HepG2 (cell line): ENCODE data around the gene ZFP92. TPM values are rescaled to one million over a fixed set of nuclear protein-coding genes. Genes with fewer than 3 reads are reported as not detected.

Source experiments
- ATAC-seq: fragments of 200-7000 bp; cut with Tn5 transposase; 3 replicates; pipeline ENCODE4 v1.9.1; 2020; ENCODE audit warnings: mild to moderate bottlenecking, moderate library complexity
- Bru-seq: library from RNA; stranded (reverse); fragments of 400-500 nt; gene quantifications from one replicate; lab custom pipeline; 2021; lab: Mats Ljungman, UMichigan
- BruChase-seq, 2 experiments: library from RNA; stranded (reverse); fragments of 400-500 nt; gene quantifications; one replicate each; lab custom pipeline; 2021; lab: Mats Ljungman, UMichigan
- BruUV-seq: library from RNA; stranded (reverse); fragments of 400-500 nt; replicated peaks from 2 replicates; lab custom pipeline; 2021; lab: Mats Ljungman, UMichigan
- CTCF ChIA-PET: fragments of 300-600 bp; formaldehyde crosslinking; extraction: SDS; loops from one replicate; lab custom pipeline; 2021; ENCODE audit warnings: low total read pairs, inconsistent platforms, low intra/inter-chr PET ratio; lab: Yijun Ruan, JAX
- POLR2A ChIA-PET: fragments of 350-600 bp; sonication (Branson Sonifier 250); formaldehyde crosslinking; loops from one replicate; lab custom pipeline; 2020; ENCODE audit warnings: antibody characterized with exemption, inconsistent platforms; lab: Yijun Ruan, JAX
- DNase-seq: peaks from one replicate; pipeline ENCODE4 v3.0.0-alpha.2; 2015; ENCODE audit warnings: low spot score
- FAIRE-seq: peaks from 3 replicates; lab custom pipeline; 2011; peaks lifted over from hg19 to GRCh38; lab: Jason Lieb, UNC
- H2AFZ ChIP-seq: one replicate; pipeline ENCODE4 v1.6.1; 2011; ENCODE audit warnings: low read length, inconsistent platforms
- H3K27ac ChIP-seq: fragments of 300-600 bp; 3 replicates; pipeline ENCODE4 v1.8.0; 2011; ENCODE audit warnings: mixed run types, mild to moderate bottlenecking, mixed read lengths, low read length, inconsistent platforms; ENCODE audit not compliant: insufficient read depth; ENCODE audit errors: extremely low read length
- H3K27me3 ChIP-seq, 2 experiments: fragments of 200-600 bp in 1 of 2; 2 replicates in 1 of 2; 3 replicates in 1 of 2; pipeline versions ENCODE4 v1.6.0 to v1.8.0; 2011; ENCODE audit warnings: low read length in 2 of 2, mild to moderate bottlenecking in 2 of 2, moderate library complexity in 2 of 2, inconsistent platforms in 1 of 2; ENCODE audit not compliant: insufficient read depth in 2 of 2, control insufficient read depth in 1 of 2
- H3K36me3 ChIP-seq, 2 experiments: fragments of 200-600 bp in 1 of 2; replicated peaks in 1 of 2; 2 replicates in 1 of 2; 3 replicates in 1 of 2; pipeline versions ENCODE4 v1.5.1 to v1.8.0; 2011; ENCODE audit warnings: low read length in 2 of 2, inconsistent platforms in 1 of 2; ENCODE audit not compliant: insufficient read depth in 2 of 2, control insufficient read depth in 1 of 2
- H3K4me1 ChIP-seq: 2 replicates; pipeline ENCODE4 v1.5.1; 2012; ENCODE audit warnings: low read length, inconsistent platforms; ENCODE audit not compliant: insufficient read depth
- H3K4me2 ChIP-seq: 2 replicates; pipeline ENCODE4 v1.6.0; 2011; ENCODE audit warnings: low read depth, low read length, inconsistent platforms
- H3K4me3 ChIP-seq, 3 experiments: fragments of 200-600 bp in 1 of 3; sonication (generic), shearing (Covaris generic) in 1 of 3; replicated peaks in 1 of 3; 2 replicates each; pipeline ENCODE4 v1.5.1; 2011 to 2016; ENCODE audit warnings: low read length in 3 of 3, inconsistent platforms in 2 of 3, low read depth in 2 of 3, mild to moderate bottlenecking in 2 of 3, control low read depth in 1 of 3, mixed read lengths in 1 of 3; ENCODE audit not compliant: insufficient read depth in 1 of 3
- H3K79me2 ChIP-seq: one replicate; pipeline ENCODE4 v1.6.1; 2011; ENCODE audit warnings: low read length, inconsistent platforms; ENCODE audit not compliant: insufficient read depth
- H3K9ac ChIP-seq: 2 replicates; pipeline ENCODE4 v1.6.0; 2011; ENCODE audit warnings: mild to moderate bottlenecking, low read depth, low read length, inconsistent platforms; ENCODE audit not compliant: insufficient read depth
- H3K9me3 ChIP-seq: 2 replicates; pipeline ENCODE4 v1.5.1; 2012; ENCODE audit warnings: mild to moderate bottlenecking, low read length
- H4K20me1 ChIP-seq: 2 replicates; pipeline ENCODE4 v1.6.0; 2011; ENCODE audit warnings: inconsistent platforms, mild to moderate bottlenecking, low read length, moderate library complexity; ENCODE audit not compliant: insufficient read depth
- BCL3 ChIP-seq: sonication (generic); formaldehyde crosslinking; IDR thresholded peaks from 2 replicates; pipeline ENCODE4 v1.5.1; 2020; ENCODE audit warnings: mild to moderate bottlenecking, missing genetic modification reagents, moderate library complexity
- CEBPG ChIP-seq: IDR thresholded peaks from 2 replicates; pipeline ENCODE4 v1.6.1; 2016
- CSRNP2 ChIP-seq: sonication (generic); formaldehyde crosslinking; conservative IDR thresholded peaks from 2 replicates; pipeline ENCODE4 v1.8.0; 2022; ENCODE audit warnings: low read depth, missing genetic modification reagents
- GATAD2A ChIP-seq: IDR thresholded peaks from 2 replicates; pipeline ENCODE4 v1.6.1; 2016
- MEIS1 ChIP-seq: sonication (generic); formaldehyde crosslinking; IDR thresholded peaks from 2 replicates; pipeline ENCODE4 v1.9.0; 2021; ENCODE audit warnings: mild to moderate bottlenecking, missing genetic modification reagents, moderate library complexity, borderline replicate concordance
- TCF12 ChIP-seq, 2 experiments: fragments of 450-650 bp in 1 of 2; sonication (generic) in 1 of 2; formaldehyde crosslinking in 1 of 2; IDR thresholded peaks; 2 replicates each; pipeline versions ENCODE4 v1.6.1 to v1.8.0; 2017 to 2022; ENCODE audit warnings: antibody characterized with exemption in 1 of 2, mild to moderate bottlenecking in 1 of 2, missing genetic modification reagents in 1 of 2, moderate library complexity in 1 of 2
- U2AF1 ChIP-seq: fragments of 200-400 bp; formaldehyde crosslinking; optimal IDR thresholded peaks from 2 replicates; pipeline ENCODE3; 2017; ENCODE audit warnings: mild to moderate bottlenecking, low read depth, low read length
- WGBS: methylation state at CpG from one replicate; pipeline ENCODE4 v1.1.6; 2017; ENCODE audit warnings: low lambda C conversion rate; 5-methylcytosine and 5-hydroxymethylcytosine counted together
- in situ Hi-C: cut with HindIII; loops from 2 replicates; pipeline ENCODE4 v1.10.0; 2017; ENCODE audit warnings: low pct_unique_long_range_greater_than_20kb; ENCODE audit not compliant: extremely low pct_ligation_motif_present
- intact Hi-C: fragments of 100-400 bp; cut with micrococcal nuclease; formaldehyde crosslinking; loops from one replicate; pipeline ENCODE4 v1.10.0; 2022; ENCODE audit not compliant: unreplicated experiment
- long read RNA-seq, 2 experiments: library from RNA in 1 of 2; library from polyadenylated mRNA in 1 of 2; stranded (forward) in 1 of 2; unstranded in 1 of 2; transcript quantifications; one replicate each; pipeline ENCODE4 v2.0.0, GENCODE V29; 2019 to 2022
- polyA minus RNA-seq, 3 experiments: library from RNA; depleted of rRNA, polyadenylated mRNA; stranded (reverse); fragments of >200 nt; gene quantifications; 2 replicates each; pipeline ENCODE4 v1.2.3, GENCODE V29; 2011; ENCODE audit warnings: low replicate concordance in 1 of 3
- polyA plus RNA-seq, 8 experiments: library from polyadenylated mRNA; depleted of rRNA in 3 of 8; stranded (reverse) in 7 of 8; unstranded in 1 of 8; fragments of >200 nt; fragmentation: Illumina TruSeq in 4 of 8; extraction: Trizol in 4 of 8; gene quantifications; 2 replicates each; pipeline versions ENCODE4 v1.2.1 to v1.2.3, GENCODE V29; 2011 to 2016; ENCODE audit warnings: low read depth in 4 of 8, missing spikeins in 1 of 8, mixed read lengths in 1 of 8; ENCODE audit not compliant: insufficient read depth in 1 of 8
- total RNA-seq, 5 experiments: library from RNA; depleted of rRNA; stranded (reverse); fragments of >200 nt; fragmentation: Illumina TruSeq; extraction: Trizol; gene quantifications; 2 replicates each; pipeline ENCODE4 v1.2.3, GENCODE V29; 2016; ENCODE audit warnings: low read depth in 1 of 5
- TF ChIP-seq, protein P1 (sequence below): sonication (generic); formaldehyde crosslinking; IDR thresholded peaks from 2 replicates; pipeline ENCODE4 v1.8.0; 2022; ENCODE audit warnings: missing genetic modification reagents, mild to moderate bottlenecking, inconsistent platforms, borderline replicate concordance
- TF ChIP-seq, protein P2 (sequence below): sonication (generic); formaldehyde crosslinking; IDR thresholded peaks from 2 replicates; pipeline ENCODE4 v1.4.0; 2020; ENCODE audit warnings: low read depth, mild to moderate bottlenecking, missing genetic modification reagents

Gene ZFP92, protein sequence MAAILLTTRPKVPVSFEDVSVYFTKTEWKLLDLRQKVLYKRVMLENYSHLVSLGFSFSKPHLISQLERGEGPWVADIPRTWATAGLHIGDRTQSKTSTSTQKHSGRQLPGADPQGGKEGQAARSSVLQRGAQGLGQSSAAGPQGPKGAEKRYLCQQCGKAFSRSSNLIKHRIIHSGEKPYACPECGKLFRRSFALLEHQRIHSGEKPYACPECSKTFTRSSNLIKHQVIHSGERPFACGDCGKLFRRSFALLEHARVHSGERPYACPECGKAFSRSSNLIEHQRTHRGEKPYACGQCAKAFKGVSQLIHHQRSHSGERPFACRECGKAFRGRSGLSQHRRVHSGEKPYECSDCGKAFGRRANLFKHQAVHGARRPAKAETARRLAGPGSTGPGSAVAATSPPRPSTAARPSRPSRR
- 0.02 and 0.03 TPM in 2 replicates for total RNA-seq (2016; rRNA removed; fragmentation: Illumina TruSeq; extraction: Trizol)
- not detected in 2 replicates for total RNA-seq (2016; cell fraction: cytosol; rRNA removed; fragmentation: Illumina TruSeq; extraction: Trizol; ENCODE audit: low read depth)
- total RNA-seq (2016; cell fraction: insoluble cytoplasmic fraction; rRNA removed; fragmentation: Illumina TruSeq; extraction: Trizol), result 0.02 and 0.03 TPM in 2 replicates
- not detected in 2 replicates for total RNA-seq (2016; cell fraction: membrane; rRNA removed; fragmentation: Illumina TruSeq; extraction: Trizol)
- not detected in 2 replicates for total RNA-seq (2016; cell fraction: nucleus; rRNA removed; fragmentation: Illumina TruSeq; extraction: Trizol)
- polyA plus RNA-seq (2011; rRNA removed), result not detected in 2 replicates
- polyA plus RNA-seq (2011; cell fraction: cytosol; rRNA removed), result not detected in 2 replicates
- polyA plus RNA-seq (2011; cell fraction: nucleus; rRNA removed), result 0.03 TPM in 1 of 2 replicates, not detected in the other
- polyA plus RNA-seq (2012), result 0.03 TPM in 1 of 2 replicates, not detected in the other
- polyA plus RNA-seq (2016; cell fraction: cytosol; fragmentation: Illumina TruSeq; extraction: Trizol; ENCODE audit: low read depth), result not detected in 2 replicates
- polyA plus RNA-seq (2016; cell fraction: insoluble cytoplasmic fraction; fragmentation: Illumina TruSeq; extraction: Trizol; ENCODE audit: low read depth), result not detected in 2 replicates
- polyA plus RNA-seq (2016; cell fraction: membrane; fragmentation: Illumina TruSeq; extraction: Trizol; ENCODE audit: low read depth), result not detected in 2 replicates
- polyA plus RNA-seq (2016; cell fraction: nucleus; fragmentation: Illumina TruSeq; extraction: Trizol; ENCODE audit: insufficient read depth, low read depth), result not detected in 2 replicates
- not detected in 2 replicates for polyA minus RNA-seq (2011; rRNA and poly(A)+ RNA removed; ENCODE audit: low replicate concordance)
- not detected in 2 replicates for polyA minus RNA-seq (2011; cell fraction: cytosol; rRNA and poly(A)+ RNA removed)
- polyA minus RNA-seq (2011; cell fraction: nucleus; rRNA and poly(A)+ RNA removed), result not detected in 2 replicates
- Bru-seq, nascent RNA, result not detected
- not detected for BruChase-seq, experiment 1, labeled RNA remaining after a 6-hour chase
- not detected for BruChase-seq, experiment 2, labeled RNA remaining after a 2-hour chase
- long read RNA-seq, experiment 1, result 0 reads
- long read RNA-seq, experiment 2, result 0 reads

DNA sequence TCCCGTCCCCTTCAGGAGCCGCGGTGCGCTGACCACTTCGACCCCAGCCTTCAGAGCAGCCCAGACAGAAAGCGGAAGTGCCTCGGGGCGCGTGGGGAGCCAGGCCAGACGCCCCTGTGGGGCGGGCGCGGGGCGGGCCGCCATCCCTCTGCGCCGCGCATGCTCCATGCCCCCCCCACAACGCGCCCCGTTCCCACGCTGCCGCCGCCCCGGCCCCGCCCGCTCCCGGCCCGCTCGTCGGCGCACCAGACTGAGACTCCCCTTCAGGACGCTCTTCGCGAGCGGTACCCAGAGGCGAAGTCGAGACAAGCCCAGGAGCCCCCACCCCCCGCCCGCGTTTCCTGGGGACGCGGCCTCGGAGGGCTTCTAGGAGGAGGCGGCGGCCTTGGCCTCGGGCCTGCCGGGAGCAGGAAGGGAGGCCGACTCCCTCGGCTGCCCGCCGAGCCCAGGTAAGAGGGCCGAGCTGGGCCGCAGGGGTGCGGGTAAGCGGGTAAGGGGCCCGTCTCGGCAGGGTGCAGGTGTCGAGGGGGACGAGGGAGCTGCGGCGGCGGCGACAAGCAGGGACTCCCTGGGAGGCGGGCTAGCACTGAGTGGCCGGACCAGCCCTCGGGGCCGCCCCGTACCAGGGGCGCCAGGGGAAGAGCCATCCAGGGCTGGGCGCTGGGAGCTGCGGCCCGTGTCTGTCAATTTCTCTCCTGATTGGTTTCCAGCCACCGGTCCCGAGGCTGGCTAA, at the start of gene ZFP92:
Gene ZFP92 (plus strand): TSS at position 218 of the 733 bp plus-strand sequence. CDS start 6,851 bp downstream, outside the sequence.
- H3K9ac ChIP-seq, result no peak within 1 kb of the TSS
- in situ Hi-C loops, result loop anchor here (10.0 kb wide), 1 partner anchor 377 kb away; no protein-coding TSS in a partner anchor
- 99% methylated on average over 24 of the region's 75 CpGs for WGBS
- H4K20me1 ChIP-seq, result no peaks in the 10 kb centered on the region
- H2AFZ ChIP-seq, result no peak within 1 kb of the TSS
- ChIA-PET CTCF (no interaction called here), POLR2A (no interaction called here)
- FAIRE-seq, result no peak
- no peaks in the 10 kb centered on the region for H3K36me3 ChIP-seq
- H3K4me1 ChIP-seq, result peaks cover 48% of the 10 kb centered on the region
- no peak for TF ChIP-seq BCL3 (CRISPR knock-in tag)
- TF ChIP-seq TCF12 (IDR thresholded peaks at IDR 0.05), result no peak
- no peak for TF ChIP-seq TCF12 (CRISPR knock-in tag; IDR thresholded peaks at IDR 0.05)
- TF ChIP-seq CEBPG (CRISPR knock-in tag), result no peak
- TF ChIP-seq, protein P1, sequence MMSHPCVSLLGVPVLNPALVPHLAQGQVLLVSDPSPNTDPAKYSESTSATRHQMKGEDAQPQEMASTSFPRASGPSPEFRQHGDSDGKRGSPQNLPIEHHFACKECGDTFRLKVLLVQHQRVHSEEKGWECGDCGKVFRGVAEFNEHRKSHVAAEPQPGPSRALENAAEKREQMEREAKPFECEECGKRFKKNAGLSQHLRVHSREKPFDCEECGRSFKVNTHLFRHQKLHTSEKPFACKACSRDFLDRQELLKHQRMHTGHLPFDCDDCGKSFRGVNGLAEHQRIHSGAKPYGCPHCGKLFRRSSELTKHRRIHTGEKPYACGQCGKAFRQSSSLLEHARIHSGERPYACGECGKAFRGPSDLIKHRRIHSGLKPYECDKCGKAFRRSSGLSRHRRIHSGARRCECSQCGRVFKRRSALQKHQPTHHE, result no peak
- TF ChIP-seq, protein P2, sequence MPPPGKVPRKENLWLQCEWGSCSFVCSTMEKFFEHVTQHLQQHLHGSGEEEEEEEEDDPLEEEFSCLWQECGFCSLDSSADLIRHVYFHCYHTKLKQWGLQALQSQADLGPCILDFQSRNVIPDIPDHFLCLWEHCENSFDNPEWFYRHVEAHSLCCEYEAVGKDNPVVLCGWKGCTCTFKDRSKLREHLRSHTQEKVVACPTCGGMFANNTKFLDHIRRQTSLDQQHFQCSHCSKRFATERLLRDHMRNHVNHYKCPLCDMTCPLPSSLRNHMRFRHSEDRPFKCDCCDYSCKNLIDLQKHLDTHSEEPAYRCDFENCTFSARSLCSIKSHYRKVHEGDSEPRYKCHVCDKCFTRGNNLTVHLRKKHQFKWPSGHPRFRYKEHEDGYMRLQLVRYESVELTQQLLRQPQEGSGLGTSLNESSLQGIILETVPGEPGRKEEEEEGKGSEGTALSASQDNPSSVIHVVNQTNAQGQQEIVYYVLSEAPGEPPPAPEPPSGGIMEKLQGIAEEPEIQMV (CRISPR knock-in tag), result no peak
- no peak for TF ChIP-seq U2AF1
- no peak for TF ChIP-seq MEIS1
- no peak for TF ChIP-seq CSRNP2 (CRISPR knock-in tag)
- no peak for TF ChIP-seq GATAD2A (CRISPR knock-in tag)
- no peak for ATAC-seq
- intact Hi-C loops, result no loop called here
- no peak within 1 kb of the TSS for H3K4me2 ChIP-seq
- no peaks in the 10 kb centered on the region for H3K79me2 ChIP-seq
- peak within 1 kb of the TSS; percentile 67 for H3K27ac ChIP-seq
- no peak within 1 kb of the TSS for H3K4me3 ChIP-seq
- no peaks in the 10 kb centered on the region for H3K9me3 ChIP-seq
- no TSS peak for BruUV-seq
- DNase-seq, result no peak
- H3K27me3 ChIP-seq, result peaks cover 0 to 2% of the 10 kb centered on the region in 2 experiments; a peak in 1 of 5 replicates
